Measurements from ENCODE around the gene CNTN4. TPM values are rescaled to one million over a fixed set of nuclear protein-coding genes. Genes with fewer than 3 reads are reported as not detected.

CNTN4 gene
- polyA plus RNA-seq, 1 experiment, result not detected

GRCh38 chr3:2250783-2251182 lies 152.1 kb downstream of the CNTN4 start:
- Histone ChIP-seq H3K27me3 (ENCODE audit: control insufficient read depth, insufficient read depth, low read length) (no peaks in the 10 kb centered on the region), H3K27ac (ENCODE audit: low read depth, low read length) (no peak overlapping the region), H3K9me3 (ENCODE audit: control insufficient read depth, insufficient read depth, low read length) (no peaks in the 10 kb centered on the region; the same call in 1 of the 2 replicates), H3K4me3 (ENCODE audit: low read depth, low read length) (no peak overlapping the region)
- CTCF ChIA-PET, result no interaction called here
- POLR2A ChIA-PET, result no interaction called here
- DNase-seq (ENCODE audit: low read depth, low spot score), result no peak
- TF ChIP-seq, protein P1, sequence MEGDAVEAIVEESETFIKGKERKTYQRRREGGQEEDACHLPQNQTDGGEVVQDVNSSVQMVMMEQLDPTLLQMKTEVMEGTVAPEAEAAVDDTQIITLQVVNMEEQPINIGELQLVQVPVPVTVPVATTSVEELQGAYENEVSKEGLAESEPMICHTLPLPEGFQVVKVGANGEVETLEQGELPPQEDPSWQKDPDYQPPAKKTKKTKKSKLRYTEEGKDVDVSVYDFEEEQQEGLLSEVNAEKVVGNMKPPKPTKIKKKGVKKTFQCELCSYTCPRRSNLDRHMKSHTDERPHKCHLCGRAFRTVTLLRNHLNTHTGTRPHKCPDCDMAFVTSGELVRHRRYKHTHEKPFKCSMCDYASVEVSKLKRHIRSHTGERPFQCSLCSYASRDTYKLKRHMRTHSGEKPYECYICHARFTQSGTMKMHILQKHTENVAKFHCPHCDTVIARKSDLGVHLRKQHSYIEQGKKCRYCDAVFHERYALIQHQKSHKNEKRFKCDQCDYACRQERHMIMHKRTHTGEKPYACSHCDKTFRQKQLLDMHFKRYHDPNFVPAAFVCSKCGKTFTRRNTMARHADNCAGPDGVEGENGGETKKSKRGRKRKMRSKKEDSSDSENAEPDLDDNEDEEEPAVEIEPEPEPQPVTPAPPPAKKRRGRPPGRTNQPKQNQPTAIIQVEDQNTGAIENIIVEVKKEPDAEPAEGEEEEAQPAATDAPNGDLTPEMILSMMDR (IDR thresholded peaks at IDR 0.05; ENCODE audit: low read depth, low read length), result no peak

GRCh38 chr3:2261747-2262146 lies 163.1 kb downstream of the CNTN4 start:
- no peak overlapping the region for H3K27ac ChIP-seq (ENCODE audit: low read depth, low read length)
- CTCF ChIA-PET, result no interaction called here
- TF ChIP-seq, protein P1 (IDR thresholded peaks at IDR 0.05; ENCODE audit: low read depth, low read length), result no peak

DNA sequence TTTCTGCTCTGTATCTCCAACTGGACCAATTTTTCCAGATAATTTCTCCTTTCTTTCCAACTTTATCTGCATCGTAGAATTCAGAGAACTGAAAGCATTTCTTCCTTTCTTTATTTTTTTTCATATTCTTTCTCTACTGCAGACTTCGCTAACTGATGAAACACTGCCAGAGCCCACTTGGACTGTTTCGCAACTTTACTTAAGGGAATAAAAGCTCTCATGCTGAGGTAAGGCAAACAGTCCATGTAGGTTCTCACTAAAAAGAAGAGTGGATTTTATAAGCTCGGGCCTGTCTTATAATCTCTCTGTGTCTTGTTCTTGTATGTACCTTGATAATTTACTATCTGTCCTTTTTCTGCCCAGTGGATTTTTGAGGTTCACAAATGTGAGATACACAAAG lies 163.5 kb downstream of the CNTN4 start:
- peaks cover 5% of the 10 kb centered on the region; the same call in 1 of the 2 replicates for H3K9me3 ChIP-seq (ENCODE audit: control insufficient read depth, insufficient read depth, low read length)
- DNase-seq (ENCODE audit: low read depth, low spot score), result no peak
- ChIA-PET CTCF (no interaction called here), POLR2A (no interaction called here)
- H3K4me3 ChIP-seq (ENCODE audit: low read depth, low read length), result no peak overlapping the region
- TF ChIP-seq, protein P1 (IDR thresholded peaks at IDR 0.05; ENCODE audit: low read depth, low read length), result no peak
- H3K27ac ChIP-seq (ENCODE audit: low read depth, low read length), result no peak overlapping the region
- no peaks in the 10 kb centered on the region for H3K27me3 ChIP-seq (ENCODE audit: control insufficient read depth, insufficient read depth, low read length)

More at GRCh38 chr3:2261747-2262146, 163.1 kb downstream of the CNTN4 start:
- H3K27me3 ChIP-seq (ENCODE audit: control insufficient read depth, insufficient read depth, low read length), result no peaks in the 10 kb centered on the region
- DNase-seq (ENCODE audit: low read depth, low spot score), result no peak
- H3K9me3 ChIP-seq (ENCODE audit: control insufficient read depth, insufficient read depth, low read length), result peaks cover 5% of the 10 kb centered on the region; the same call in 1 of the 2 replicates
- no peak overlapping the region for H3K4me3 ChIP-seq (ENCODE audit: low read depth, low read length)
- POLR2A ChIA-PET, result no interaction called here

- POLR2A ChIA-PET, result no interaction called here
- H3K9me3 ChIP-seq (ENCODE audit: control insufficient read depth, insufficient read depth, low read length), result no peaks in the 10 kb centered on the region
- TF ChIP-seq, protein P1 (IDR thresholded peaks at IDR 0.05; ENCODE audit: low read depth, low read length), result no peak
- no peak overlapping the region for H3K27ac ChIP-seq (ENCODE audit: low read depth, low read length)
- H3K27me3 ChIP-seq (ENCODE audit: control insufficient read depth, insufficient read depth, low read length), result no peaks in the 10 kb centered on the region
- no peak overlapping the region for H3K4me3 ChIP-seq (ENCODE audit: low read depth, low read length)
- CTCF ChIA-PET, result no interaction called here
- DNase-seq (ENCODE audit: low read depth, low spot score), result no peak
Measured at GRCh38 chr3:2266606-2267005, 167.9 kb downstream of the CNTN4 start.

DNA sequence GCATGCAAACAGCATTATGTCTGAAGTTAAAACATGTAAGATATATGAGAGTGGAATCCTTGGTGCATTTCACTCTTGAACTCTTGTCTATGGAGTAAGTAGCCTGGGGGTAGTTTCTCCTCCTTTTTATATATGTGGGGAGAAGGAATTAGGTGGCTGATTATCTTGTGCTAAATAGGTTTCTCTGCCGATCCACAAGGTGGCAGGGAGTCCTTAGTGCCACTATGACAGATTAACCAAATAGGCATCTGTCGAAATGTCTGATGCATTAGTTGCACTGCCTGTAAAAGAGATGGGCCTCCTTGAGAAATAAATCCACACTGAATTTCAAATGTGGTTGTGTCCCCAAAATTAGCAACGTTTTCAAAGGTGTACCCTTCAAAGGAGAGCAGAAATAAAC lies 170.1 kb downstream of the CNTN4 start:
- TF ChIP-seq, protein P1 (IDR thresholded peaks at IDR 0.05; ENCODE audit: low read depth, low read length), result no peak
- no peak for DNase-seq (ENCODE audit: low read depth, low spot score)
- Histone ChIP-seq H3K4me3 (ENCODE audit: low read depth, low read length) (no peak overlapping the region), H3K27ac (ENCODE audit: low read depth, low read length) (no peak overlapping the region), H3K27me3 (ENCODE audit: control insufficient read depth, insufficient read depth, low read length) (no peaks in the 10 kb centered on the region), H3K9me3 (ENCODE audit: control insufficient read depth, insufficient read depth, low read length) (no peaks in the 10 kb centered on the region; the same call in 1 of the 2 replicates)
- ChIA-PET CTCF (no interaction called here), POLR2A (no interaction called here)
